DND-41 (cell line): ENCODE results near the gene SUPV3L1.

Experiments
- ATAC-seq: fragments of 200-7000 bp; cut with Tn5 transposase; 3 replicates; pipeline ENCODE4 v1.9.1; 2021; ENCODE audit warnings: low read depth; ENCODE audit not compliant: insufficient read depth
- DNase-seq: peaks from one replicate; pipeline ENCODE4 v3.0.0-alpha.2; 2020
- H2AFZ ChIP-seq: 2 replicates; pipeline ENCODE4 v1.6.0; 2012; ENCODE audit warnings: low read depth, low read length
- H3K27ac ChIP-seq: 2 replicates; pipeline ENCODE4 v1.5.1; 2012; ENCODE audit warnings: low read length, inconsistent platforms
- H3K27me3 ChIP-seq: fragments of 200-600 bp; sonication (generic); 2 replicates; pipeline ENCODE4 v1.6.0; 2012; ENCODE audit warnings: low read length, mild to moderate bottlenecking, inconsistent platforms; ENCODE audit not compliant: insufficient read depth, poor library complexity
- H3K36me3 ChIP-seq: 2 replicates; pipeline ENCODE4 v1.5.1; 2012; ENCODE audit warnings: low read length, inconsistent platforms; ENCODE audit not compliant: insufficient read depth
- H3K4me1 ChIP-seq: 2 replicates; pipeline ENCODE4 v1.5.1; 2012; ENCODE audit warnings: mild to moderate bottlenecking, low read length; ENCODE audit not compliant: insufficient read depth
- H3K4me2 ChIP-seq: 2 replicates; pipeline ENCODE4 v1.6.0; 2012; ENCODE audit warnings: mild to moderate bottlenecking, moderate library complexity, low read length, inconsistent platforms; ENCODE audit not compliant: insufficient read depth
- H3K4me3 ChIP-seq, 2 experiments: fragments of 200-600 bp in 1 of 2; shearing (Covaris generic) in 1 of 2; 2 replicates each; pipeline ENCODE4 v1.5.1; 2012 to 2016; ENCODE audit warnings: inconsistent platforms in 2 of 2, low read length in 2 of 2, mild to moderate bottlenecking in 2 of 2, low read depth in 1 of 2, moderate library complexity in 1 of 2
- H3K79me2 ChIP-seq: 2 replicates; pipeline ENCODE4 v1.6.0; 2012; ENCODE audit warnings: low read length, inconsistent platforms; ENCODE audit not compliant: insufficient read depth
- H3K9ac ChIP-seq: 2 replicates; pipeline ENCODE4 v1.6.0; 2012; ENCODE audit warnings: low read depth, mild to moderate bottlenecking, inconsistent platforms, low read length, moderate library complexity
- H3K9me3 ChIP-seq: 2 replicates; pipeline ENCODE4 v1.5.1; 2012; ENCODE audit warnings: low read length, moderate library complexity, mild to moderate bottlenecking, inconsistent platforms; ENCODE audit not compliant: insufficient read depth, severe bottlenecking
- H4K20me1 ChIP-seq: 2 replicates; pipeline ENCODE4 v1.6.0; 2012; ENCODE audit warnings: low read length; ENCODE audit not compliant: insufficient read depth
- EZH2 ChIP-seq: IDR thresholded peaks from 3 replicates; pipeline ENCODE4 v1.6.1; 2012; ENCODE audit warnings: borderline replicate concordance, low read depth, mild to moderate bottlenecking, moderate library complexity, low read length, inconsistent platforms; ENCODE audit not compliant: severe bottlenecking
- TF ChIP-seq, protein P1 (sequence below): IDR thresholded peaks from 2 replicates; pipeline ENCODE4 v1.5.1; 2012; ENCODE audit warnings: borderline replicate concordance, low read length, moderate library complexity, mild to moderate bottlenecking; ENCODE audit not compliant: poor library complexity, severe bottlenecking; ENCODE audit errors: extremely low read depth

The SUPV3L1 gene

DNA sequence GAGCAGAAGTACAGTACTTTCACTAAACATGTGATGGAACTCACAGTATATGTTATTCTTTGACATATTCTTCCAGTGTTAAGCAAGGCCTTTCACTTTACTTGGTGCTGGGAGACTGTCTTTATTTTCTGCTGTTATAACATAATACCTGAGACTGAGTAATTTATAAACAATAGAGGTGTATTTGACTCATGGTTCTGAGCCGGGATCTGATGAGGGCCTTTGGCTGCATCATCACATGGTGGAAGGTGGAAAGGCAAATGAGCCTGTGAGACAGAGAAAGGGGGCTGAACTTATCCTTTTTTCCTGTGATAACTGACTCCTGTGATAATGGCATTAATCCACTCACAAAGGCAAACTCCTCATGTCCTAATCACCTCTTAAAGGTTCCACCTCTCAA is 1.4 kb downstream of the SUPV3L1 start:
- Histone ChIP-seq H3K4me2 (peak overlapping the region; percentile 93), H3K27ac (peak overlapping the region; percentile 99), H3K36me3 (peaks cover 26% of the 10 kb centered on the region), H3K9me3 (no peaks in the 10 kb centered on the region), H3K9ac (peak overlapping the region; percentile 96; the same call in 1 of the 2 replicates), H3K27me3 (no peaks in the 10 kb centered on the region), H4K20me1 (peaks cover 19% of the 10 kb centered on the region; the same call in 1 of the 2 replicates), H2AFZ (no peak overlapping the region), H3K79me2 (peaks cover 64% of the 10 kb centered on the region), H3K4me3 (peak overlapping the region; percentile 95 to 97; a peak in 3 of 4 replicates), H3K4me1 (peaks cover 39% of the 10 kb centered on the region)
- no peak for ATAC-seq
- DNase-seq, result no peak
- TF ChIP-seq, protein P1, sequence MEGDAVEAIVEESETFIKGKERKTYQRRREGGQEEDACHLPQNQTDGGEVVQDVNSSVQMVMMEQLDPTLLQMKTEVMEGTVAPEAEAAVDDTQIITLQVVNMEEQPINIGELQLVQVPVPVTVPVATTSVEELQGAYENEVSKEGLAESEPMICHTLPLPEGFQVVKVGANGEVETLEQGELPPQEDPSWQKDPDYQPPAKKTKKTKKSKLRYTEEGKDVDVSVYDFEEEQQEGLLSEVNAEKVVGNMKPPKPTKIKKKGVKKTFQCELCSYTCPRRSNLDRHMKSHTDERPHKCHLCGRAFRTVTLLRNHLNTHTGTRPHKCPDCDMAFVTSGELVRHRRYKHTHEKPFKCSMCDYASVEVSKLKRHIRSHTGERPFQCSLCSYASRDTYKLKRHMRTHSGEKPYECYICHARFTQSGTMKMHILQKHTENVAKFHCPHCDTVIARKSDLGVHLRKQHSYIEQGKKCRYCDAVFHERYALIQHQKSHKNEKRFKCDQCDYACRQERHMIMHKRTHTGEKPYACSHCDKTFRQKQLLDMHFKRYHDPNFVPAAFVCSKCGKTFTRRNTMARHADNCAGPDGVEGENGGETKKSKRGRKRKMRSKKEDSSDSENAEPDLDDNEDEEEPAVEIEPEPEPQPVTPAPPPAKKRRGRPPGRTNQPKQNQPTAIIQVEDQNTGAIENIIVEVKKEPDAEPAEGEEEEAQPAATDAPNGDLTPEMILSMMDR, result no peak
- TF ChIP-seq EZH2, result no peak

DNA sequence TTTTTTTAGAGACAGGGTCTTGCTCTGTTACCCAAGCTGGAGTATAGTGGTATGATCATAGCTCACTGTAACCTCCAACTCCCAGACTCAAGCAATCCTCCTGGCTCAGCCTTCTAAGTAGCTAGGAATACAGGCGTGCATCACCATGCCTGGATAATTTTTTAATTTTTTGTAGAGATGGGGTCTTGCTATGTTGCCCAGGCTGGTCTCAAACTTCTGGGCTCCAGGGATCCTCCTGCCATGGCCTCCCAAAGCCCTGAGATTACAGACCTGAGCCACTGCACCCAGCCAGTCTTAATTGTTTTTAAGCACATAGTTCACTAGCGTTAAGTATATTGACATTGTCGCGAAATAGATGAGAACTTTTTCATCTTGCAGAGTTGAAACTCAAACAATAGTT is 2.0 kb downstream of the SUPV3L1 start:
- no peak for TF ChIP-seq EZH2
- TF ChIP-seq, protein P1, result no peak
- Histone ChIP-seq H3K27me3 (no peaks in the 10 kb centered on the region), H3K36me3 (peaks cover 31% of the 10 kb centered on the region), H3K4me2 (peak overlapping the region; percentile 93; the same call in 1 of the 2 replicates), H4K20me1 (peaks cover 19% of the 10 kb centered on the region; the same call in 1 of the 2 replicates), H3K79me2 (peaks cover 64% of the 10 kb centered on the region), H2AFZ (no peak overlapping the region), H3K27ac (no peak overlapping the region), H3K4me1 (peaks cover 39% of the 10 kb centered on the region), H3K4me3 (no peak overlapping the region), H3K9me3 (no peaks in the 10 kb centered on the region), H3K9ac (no peak overlapping the region)
- ATAC-seq, result no peak
- DNase-seq, result no peak

DNA sequence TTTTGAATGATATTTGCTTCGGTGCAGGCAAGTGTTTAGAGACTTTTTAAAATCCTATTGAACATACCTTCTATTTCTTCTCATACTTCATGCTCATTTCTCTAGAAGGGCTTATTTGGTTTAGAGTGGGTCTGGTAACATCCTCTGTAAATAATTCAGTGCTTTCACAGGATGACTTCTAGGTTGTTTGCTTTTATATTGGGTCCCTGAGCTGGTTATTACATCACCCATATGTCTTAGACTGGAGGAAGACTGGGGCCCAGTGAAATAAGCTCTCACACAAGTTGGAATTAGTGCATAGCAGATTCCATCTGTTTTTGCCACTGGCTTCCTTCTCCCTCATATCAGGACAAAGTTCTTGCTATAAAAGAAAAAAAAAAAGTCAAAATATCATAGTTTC is 6.5 kb downstream of the SUPV3L1 start:
- Histone ChIP-seq H3K79me2 (peaks cover 45% of the 10 kb centered on the region), H3K4me3 (no peak overlapping the region), H3K27ac (no peak overlapping the region), H3K9me3 (no peaks in the 10 kb centered on the region), H3K4me1 (peaks cover 17% of the 10 kb centered on the region), H3K9ac (no peak overlapping the region), H3K27me3 (no peaks in the 10 kb centered on the region), H2AFZ (no peak overlapping the region), H3K4me2 (no peak overlapping the region), H3K36me3 (peaks cover 68% of the 10 kb centered on the region), H4K20me1 (peaks cover 15% of the 10 kb centered on the region; the same call in 1 of the 2 replicates)
- no peak for ATAC-seq
- no peak for TF ChIP-seq EZH2
- TF ChIP-seq, protein P1, result no peak
- no peak for DNase-seq
